Ishikawa (cell line): ENCODE measurements around the gene HNRNPD.

Experiments
- CEBPB ChIP-seq: IDR thresholded peaks from 2 replicates; pipeline ENCODE4 v1.6.1; 2012
- CREB1 ChIP-seq: IDR thresholded peaks from 2 replicates; pipeline ENCODE4 v1.6.1; 2012; ENCODE audit warnings: low read depth
- EGR1 ChIP-seq: IDR thresholded peaks from 2 replicates; pipeline ENCODE4 v1.6.1; 2012
- EP300 ChIP-seq: IDR thresholded peaks from 2 replicates; pipeline ENCODE4 v1.6.1; 2012; ENCODE audit warnings: borderline replicate concordance
- FOXM1 ChIP-seq: IDR thresholded peaks from 2 replicates; pipeline ENCODE4 v1.6.1; 2012; ENCODE audit warnings: low read depth, borderline replicate concordance
- MAX ChIP-seq: IDR thresholded peaks from 2 replicates; pipeline ENCODE4 v1.6.1; 2012
- NFIC ChIP-seq: IDR thresholded peaks from 2 replicates; pipeline ENCODE4 v1.6.1; 2012
- RAD21 ChIP-seq: IDR thresholded peaks from 2 replicates; pipeline ENCODE4 v1.6.1; 2012; ENCODE audit warnings: low read depth
- REST ChIP-seq: IDR thresholded peaks from 2 replicates; pipeline ENCODE4 v1.6.1; 2012; ENCODE audit warnings: low read depth, mild to moderate bottlenecking
- TAF1 ChIP-seq: IDR thresholded peaks from 2 replicates; pipeline ENCODE4 v1.6.1; 2012; ENCODE audit warnings: low read depth, mild to moderate bottlenecking
- TCF12 ChIP-seq: IDR thresholded peaks from 2 replicates; pipeline ENCODE4 v1.6.1; 2012; ENCODE audit warnings: low read depth
- TEAD4 ChIP-seq: IDR thresholded peaks from 2 replicates; pipeline ENCODE4 v1.6.1; 2012
- USF1 ChIP-seq: IDR thresholded peaks from 2 replicates; pipeline ENCODE4 v1.6.1; 2012
- YY1 ChIP-seq: IDR thresholded peaks from 2 replicates; pipeline ENCODE4 v1.6.1; 2012; ENCODE audit warnings: low read depth
- ZBTB7A ChIP-seq: IDR thresholded peaks from 2 replicates; pipeline ENCODE4 v1.6.1; 2012; ENCODE audit warnings: low read depth

Gene HNRNPD

GRCh38 chr4:82346126-82346525 is 27.7 kb downstream of the HNRNPD start:
- TF ChIP-seq ZBTB7A (no peak), MAX (no peak), RAD21 (no peak), EP300 (no peak), CREB1 (no peak), TCF12 (no peak)

- TF ChIP-seq TCF12, result no peak
- no peak for TF ChIP-seq EP300
- no peak for TF ChIP-seq FOXM1
- no peak for TF ChIP-seq CREB1
- no peak for TF ChIP-seq RAD21
- no peak for TF ChIP-seq NFIC
- no peak for TF ChIP-seq TAF1
- no peak for TF ChIP-seq CEBPB
- TF ChIP-seq ZBTB7A, result no peak
- no peak for TF ChIP-seq USF1
- TF ChIP-seq TEAD4, result no peak
- TF ChIP-seq MAX, result no peak
- no peak for TF ChIP-seq REST
- TF ChIP-seq YY1, result no peak
- TF ChIP-seq EGR1, result no peak
Observed at GRCh38 chr4:82335043-82335442, 38.7 kb downstream of the HNRNPD start.

GRCh38 chr4:82331814-82332213 is 42.0 kb downstream of the HNRNPD start:
- no peak for TF ChIP-seq EP300
- no peak for TF ChIP-seq FOXM1
- no peak for TF ChIP-seq REST
- no peak for TF ChIP-seq EGR1
- TF ChIP-seq RAD21, result no peak
- no peak for TF ChIP-seq TAF1
- no peak for TF ChIP-seq CREB1
- TF ChIP-seq TCF12, result no peak
- no peak for TF ChIP-seq USF1
- no peak for TF ChIP-seq ZBTB7A
- TF ChIP-seq NFIC, result no peak
- no peak for TF ChIP-seq YY1
- no peak for TF ChIP-seq CEBPB
- TF ChIP-seq TEAD4, result no peak
- no peak for TF ChIP-seq MAX

GRCh38 chr4:82320351-82320750 is 53.4 kb downstream of the HNRNPD start:
- TF ChIP-seq FOXM1 (no peak), EGR1 (no peak), TAF1 (no peak), CEBPB (no peak), TEAD4 (no peak), TCF12 (no peak), NFIC (no peak)
